ENCODE data around the gene RYR3.
"Not testable (repeated sequence)": the region's sequence is repeated elsewhere in the genome, so short reads cannot be mapped to it uniquely, and the experiment has no call there.

The RYR3 gene

GRCh38 chr15:33524274-33524673, 213.5 kb downstream of the RYR3 start:
- no peak for DNase-seq

DNA sequence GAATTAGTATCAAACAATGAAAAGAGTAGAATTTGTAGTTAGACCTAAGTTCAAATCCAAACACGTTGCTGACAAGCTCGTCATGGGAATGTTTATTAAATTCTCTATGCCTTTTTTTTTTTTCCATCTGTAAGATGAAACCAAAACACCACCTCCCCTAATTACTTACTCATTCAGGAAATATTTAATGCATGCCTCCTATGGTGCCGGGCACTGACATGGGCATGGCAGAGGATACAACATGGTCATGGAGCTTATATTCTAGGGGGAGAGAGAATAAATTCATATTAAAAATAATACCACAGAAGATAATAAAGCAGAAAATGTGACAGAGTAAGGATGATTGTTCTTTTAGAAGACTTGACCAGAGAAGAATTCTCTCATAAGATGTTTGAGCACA, 215.8 kb downstream of the RYR3 start:
- DNase-seq, result no peak

GRCh38 chr15:33533197-33533596, 222.4 kb downstream of the RYR3 start:
- no peak for DNase-seq

DNA sequence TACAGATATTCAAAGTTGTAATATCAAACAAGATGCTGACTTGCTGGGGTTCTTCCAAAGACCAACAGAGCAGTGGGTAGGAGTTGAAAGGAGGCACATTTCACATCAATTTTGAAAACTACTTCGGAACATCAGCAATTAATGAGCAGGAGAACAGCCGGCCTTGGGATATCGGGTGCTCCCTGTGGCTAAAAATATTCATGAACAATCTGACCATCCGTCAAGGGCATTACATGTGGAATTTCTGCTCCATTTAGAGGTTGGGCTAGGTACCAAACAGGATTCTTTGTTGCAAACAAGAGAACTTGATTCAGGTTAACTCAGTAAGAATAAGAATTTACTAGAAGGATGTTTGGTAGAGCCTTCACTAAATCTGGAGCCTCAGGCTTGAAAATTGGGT, 223.9 kb downstream of the RYR3 start:
- no peak for DNase-seq

DNA sequence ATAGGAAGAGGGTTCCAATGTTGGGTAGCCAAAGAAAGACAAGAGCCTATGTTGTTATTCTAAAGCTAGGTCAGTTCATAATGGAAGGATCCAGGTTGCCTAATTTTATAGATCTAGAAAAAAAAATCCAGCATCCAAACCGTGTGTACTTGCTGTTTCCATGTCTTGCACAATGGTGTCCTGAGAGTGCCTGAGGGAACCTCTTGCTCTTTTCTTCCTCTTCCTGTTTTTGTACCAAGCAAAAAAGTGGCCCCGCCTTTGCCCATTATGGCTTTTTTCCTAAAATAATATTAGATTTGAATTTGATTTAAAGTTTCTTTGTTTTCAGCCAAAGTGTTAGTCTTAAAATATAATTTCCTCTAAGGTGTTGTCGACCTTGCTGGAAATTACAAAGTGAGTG, 224.4 kb downstream of the RYR3 start:
- no peak for DNase-seq

GRCh38 chr15:33539825-33540573, 229.2 kb downstream of the RYR3 start:
- DNase-seq, result no peak

GRCh38 chr15:33543957-33544356, 233.2 kb downstream of the RYR3 start:
- no peak for DNase-seq

DNA sequence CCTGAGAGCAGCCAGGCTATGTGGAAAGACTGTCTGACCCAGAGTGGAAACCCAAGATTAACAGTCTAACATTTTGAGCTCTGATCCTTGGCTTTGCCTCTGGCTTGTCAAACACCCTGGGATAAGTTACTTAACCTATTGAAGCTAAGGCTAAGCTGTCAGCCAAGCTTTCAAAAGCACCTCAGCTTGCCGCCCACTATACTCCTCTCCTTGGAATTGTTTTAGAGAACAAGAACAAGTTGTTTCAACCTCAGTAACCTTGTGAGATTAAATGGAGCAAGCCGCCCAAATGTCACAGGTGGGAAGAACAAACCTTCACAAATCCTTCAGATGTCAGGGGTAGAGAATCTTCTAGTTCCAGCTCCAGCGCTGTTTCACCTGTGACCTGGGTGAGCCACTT, 235.1 kb downstream of the RYR3 start:
- DNase-seq, result no peak

- peak; percentile 6 for DNase-seq
These were observed 237.1 kb downstream of the RYR3 start for GRCh38 chr15:33547876-33548275.

DNA sequence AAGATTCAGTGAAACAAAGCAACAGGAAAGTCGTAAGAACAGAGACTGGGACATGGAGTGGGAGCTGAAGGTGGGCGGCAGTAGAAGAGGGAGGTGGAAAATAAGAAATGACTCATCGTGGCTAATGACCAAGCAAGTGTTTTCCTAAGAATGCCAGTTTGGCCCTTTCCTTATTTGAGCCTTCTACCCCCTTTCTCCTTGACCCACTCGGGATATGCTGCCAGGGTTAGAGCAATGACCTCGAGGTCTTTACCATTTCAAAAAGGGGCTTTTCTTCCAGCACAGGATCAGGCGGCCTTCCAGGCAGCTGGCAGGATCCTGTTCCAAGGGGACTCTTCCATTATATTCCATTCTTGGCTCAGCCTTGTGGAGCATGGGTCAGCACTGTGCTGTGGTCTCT, 241.1 kb downstream of the RYR3 start:
- DNase-seq, result no peak

DNA sequence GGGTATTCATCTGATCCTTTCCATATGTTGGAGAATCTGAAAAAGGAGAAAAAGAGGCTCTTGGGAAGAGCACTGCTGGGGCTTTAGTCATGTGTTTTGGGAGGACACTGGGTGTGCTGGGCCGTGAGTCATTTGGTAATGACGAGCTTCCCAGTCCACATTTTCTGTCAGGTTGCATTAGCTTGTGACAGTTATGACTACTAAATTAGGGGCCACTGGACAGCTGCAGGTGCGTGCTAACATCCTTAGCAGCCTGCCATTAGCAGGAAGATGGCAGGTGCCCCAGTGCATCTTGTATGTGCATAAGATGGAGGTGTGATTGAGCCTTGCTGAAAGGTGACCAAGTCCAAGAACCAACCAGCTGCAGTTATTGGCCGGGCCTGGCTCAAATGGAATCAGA, 242.4 kb downstream of the RYR3 start:
- no peak for DNase-seq

DNA sequence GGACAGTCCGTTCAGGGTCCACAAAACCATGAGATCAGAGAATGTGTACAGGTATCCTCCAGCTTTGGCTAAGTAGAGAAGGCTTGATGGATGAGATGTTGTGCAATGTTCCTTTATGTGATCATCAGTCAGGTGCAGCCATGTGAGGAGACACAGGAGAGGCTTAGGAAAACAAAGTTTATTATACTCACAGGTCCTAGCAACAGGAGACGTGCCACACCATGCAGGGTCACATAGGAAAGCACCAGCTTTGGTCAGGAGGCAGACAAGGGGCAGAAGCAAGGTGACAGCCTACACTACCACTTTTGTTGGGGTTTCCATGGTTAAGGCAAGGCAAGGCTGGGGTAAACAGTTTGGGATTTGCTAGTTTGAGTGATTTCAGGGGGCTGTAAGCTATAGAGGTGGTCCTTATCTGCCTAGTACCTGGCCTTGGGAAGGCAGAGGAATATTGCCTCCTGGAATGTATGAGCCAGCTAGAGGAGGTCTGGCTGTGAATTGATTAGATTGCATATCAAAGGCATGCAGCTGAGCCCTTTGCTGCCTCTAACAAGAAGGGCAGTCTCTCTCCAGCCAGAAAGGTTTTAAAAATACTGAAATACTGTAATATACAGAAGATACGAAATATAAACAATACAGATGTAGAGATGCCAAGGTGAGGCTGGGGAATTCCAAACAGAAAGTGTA, 248.6 kb downstream of the RYR3 start:
- no peak for DNase-seq

GRCh38 chr15:33561407-33561806, 250.6 kb downstream of the RYR3 start:
- DNase-seq, result no peak

DNA sequence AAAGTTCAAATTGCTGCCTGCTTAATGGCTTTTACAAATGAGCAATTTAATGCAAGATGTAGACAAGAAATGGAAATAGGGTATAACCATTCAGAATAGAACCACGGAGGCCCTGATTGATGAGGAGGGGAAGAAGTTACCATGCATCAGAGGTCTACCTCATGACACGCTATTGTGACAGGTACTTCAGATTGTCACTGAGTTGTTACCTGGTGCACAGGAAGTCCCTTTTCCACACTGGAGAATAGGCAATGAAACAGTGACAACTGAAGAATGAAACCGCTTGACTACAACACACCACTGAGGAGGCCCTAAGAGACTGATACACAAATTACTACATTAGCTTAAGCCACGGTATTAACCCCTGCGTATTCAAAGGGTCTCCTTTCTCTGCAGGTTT, 251.2 kb downstream of the RYR3 start:
- DNase-seq, result no peak

- no peak for DNase-seq
These were observed 254.3 kb downstream of the RYR3 start for GRCh38 chr15:33565094-33565493.

- no peak for DNase-seq
These were observed 256.9 kb downstream of the RYR3 start for GRCh38 chr15:33567652-33568051.

GRCh38 chr15:33569036-33569435, 258.3 kb downstream of the RYR3 start:
- DNase-seq, result no peak

DNA sequence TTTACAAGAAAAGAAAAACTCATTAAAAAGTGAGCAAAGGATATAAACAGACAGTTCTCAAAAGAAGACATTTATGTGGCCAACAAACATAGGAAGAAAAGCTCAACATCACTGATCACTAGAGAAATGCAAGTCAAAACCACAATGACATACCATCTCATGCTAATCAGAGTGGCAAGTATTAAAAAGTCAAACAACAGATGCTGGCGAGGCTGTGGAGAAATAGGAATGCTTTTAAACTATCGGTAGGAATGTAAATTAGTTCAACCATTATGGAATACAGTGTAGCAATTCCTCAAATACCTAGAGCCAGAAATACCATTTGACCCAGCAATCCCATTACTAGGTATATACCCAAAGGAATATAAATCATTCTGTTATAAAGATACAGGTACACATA, 267.1 kb downstream of the RYR3 start:
- DNase-seq, result not testable (repeated sequence)

- no peak for DNase-seq
These were observed 269.8 kb downstream of the RYR3 start for GRCh38 chr15:33580526-33580925.

DNA sequence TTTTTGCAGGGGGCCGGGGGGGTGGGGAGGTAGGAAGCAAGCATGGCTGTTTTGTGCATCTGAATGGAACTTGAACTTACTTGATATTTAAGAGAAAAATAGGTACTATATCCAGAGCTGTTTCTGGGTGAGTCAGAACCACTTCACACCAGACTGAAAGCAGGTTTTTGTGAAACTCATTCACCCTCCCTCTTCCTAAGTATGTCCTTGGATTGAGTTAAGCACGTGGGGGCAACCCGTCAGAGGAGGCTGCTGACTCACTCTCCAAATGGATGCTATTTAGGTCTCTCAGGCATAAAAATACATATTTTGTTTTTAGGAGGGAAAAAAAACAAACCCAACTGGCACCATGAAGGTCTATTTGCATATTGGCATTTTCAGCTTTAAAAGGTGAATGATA, 270.3 kb downstream of the RYR3 start:
- DNase-seq, result no peak

DNA sequence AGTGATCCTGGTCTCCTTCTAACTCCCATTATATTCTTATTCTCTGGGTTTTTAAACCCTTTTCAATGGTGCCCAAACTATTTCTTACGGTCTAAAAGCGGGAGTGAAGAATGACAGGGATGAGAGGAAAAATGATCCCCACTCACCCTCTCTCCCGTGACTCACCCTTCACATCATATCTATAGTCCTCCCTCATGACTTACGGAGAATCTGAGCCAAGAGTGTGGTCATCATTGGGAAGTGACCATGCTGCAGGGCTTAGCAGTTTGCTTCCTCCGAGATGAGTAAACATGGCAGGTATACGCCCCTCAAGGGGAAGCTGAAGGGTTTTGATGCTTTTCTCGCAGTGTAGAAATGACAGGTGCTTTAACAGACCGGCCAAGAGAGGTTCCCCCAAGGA, 274.0 kb downstream of the RYR3 start:
- no peak for DNase-seq

DNA sequence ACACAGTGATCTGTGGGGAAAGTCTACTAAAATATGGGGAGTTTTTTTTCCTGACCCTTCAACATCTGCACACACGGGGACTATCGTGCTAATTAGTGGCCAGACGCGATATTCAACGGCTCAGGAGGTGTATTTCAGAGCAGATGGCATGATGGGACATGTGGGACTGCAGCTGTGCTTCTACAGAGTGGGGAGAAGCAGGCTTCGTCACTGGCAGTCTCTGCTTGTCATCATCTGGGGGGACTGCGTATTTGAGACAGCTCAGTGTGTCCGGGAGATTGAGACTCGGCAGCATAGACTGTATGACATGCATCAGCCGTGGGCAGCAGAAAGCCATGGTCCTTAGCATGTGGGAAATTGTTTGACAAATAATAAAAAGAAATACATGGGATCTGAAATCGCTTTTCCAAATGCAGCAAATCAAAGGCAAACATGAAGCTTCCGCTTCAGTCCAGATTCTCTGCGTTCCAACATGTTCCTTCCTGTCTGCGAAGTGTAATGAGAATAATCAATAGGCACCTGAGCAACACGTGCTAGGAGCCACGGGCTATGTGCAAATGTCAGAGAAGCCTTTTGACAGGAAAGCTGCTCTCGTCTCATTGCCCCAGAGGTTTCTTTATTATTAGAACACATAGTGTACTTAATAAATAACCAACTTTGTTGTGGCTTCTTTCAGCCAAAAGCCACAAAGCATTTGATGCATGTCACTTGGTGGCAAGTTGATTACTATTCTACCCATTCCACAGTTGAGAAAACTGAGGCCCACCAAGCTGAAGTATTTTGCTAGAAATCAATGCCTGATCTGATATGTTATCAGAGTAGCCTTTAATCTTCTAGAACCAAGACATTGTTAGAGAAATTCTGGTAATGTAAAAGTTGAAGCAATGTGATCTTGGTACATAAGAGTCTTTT, 276.3 kb downstream of the RYR3 start:
- DNase-seq, result no peak

GRCh38 chr15:33587773-33588172, 277.0 kb downstream of the RYR3 start:
- DNase-seq, result no peak

DNA sequence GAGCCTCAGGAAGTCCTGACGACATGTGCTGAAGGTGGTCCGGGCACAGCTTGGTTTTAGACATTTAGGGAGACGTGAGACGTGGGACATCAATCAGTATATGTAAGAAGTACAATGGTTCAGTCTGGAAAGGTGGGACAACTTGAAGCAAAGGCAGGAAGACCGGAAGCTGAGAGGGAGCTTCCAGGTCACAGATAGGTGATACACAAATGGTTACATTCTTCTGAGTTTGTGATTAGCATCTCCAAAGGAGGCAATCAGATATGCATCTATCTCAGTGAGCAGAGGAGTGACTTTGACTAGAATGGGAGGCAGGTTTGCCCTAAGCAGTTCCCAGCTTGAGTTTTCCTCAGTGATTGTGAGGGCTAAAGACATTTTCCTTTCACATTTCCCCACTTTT, 282.1 kb downstream of the RYR3 start:
- DNase-seq, result no peak

All from GDM1 (cell line).